Endothelial cell of umbilical vein (primary cell): ENCODE data around the gene ITPR1. TPM values are rescaled to one million over a fixed set of nuclear protein-coding genes. Genes with fewer than 3 reads are reported as not detected.

Source experiments
- BruUV-seq: library from RNA; stranded (reverse); fragments of 400-500 nt; replicated peaks from 2 replicates; lab custom pipeline; 2021; lab: Mats Ljungman, UMichigan
- CTCF ChIA-PET: fragments of 300-600, 350-600 bp; sonication (Branson Sonifier 250); formaldehyde crosslinking; loops from one replicate; lab custom pipeline; 2021; ENCODE audit warnings: antibody characterized with exemption, inconsistent platforms; lab: Charles Lee
- POLR2A ChIA-PET: fragments of 300-600, 350-600 bp; sonication (Branson Sonifier 250); formaldehyde crosslinking; loops from one replicate; lab custom pipeline; 2021; ENCODE audit warnings: antibody characterized with exemption, inconsistent platforms; lab: Charles Lee
- DNase-seq: peaks from one replicate; pipeline ENCODE4 v3.0.0-alpha.2; 2011; ENCODE audit warnings: low read depth, low spot score
- FAIRE-seq: peaks from 2 replicates; lab custom pipeline; 2011; peaks lifted over from hg19 to GRCh38; lab: Jason Lieb, UNC
- H2AFZ ChIP-seq: 2 replicates; pipeline ENCODE4 v1.6.0; 2012; ENCODE audit warnings: low read depth, low read length, control low read depth, inconsistent platforms
- H3K27ac ChIP-seq: 2 replicates; pipeline ENCODE4 v1.5.1; 2011; ENCODE audit warnings: low read depth, mild to moderate bottlenecking, control low read depth, low read length, moderate library complexity; ENCODE audit not compliant: insufficient read depth
- H3K27me3 ChIP-seq, 2 experiments: 2 replicates each; pipeline versions ENCODE4 v1.6.0 to v1.6.1; 2011; ENCODE audit warnings: low read length in 2 of 2, mixed read lengths in 1 of 2; ENCODE audit not compliant: control insufficient read depth in 2 of 2, insufficient read depth in 2 of 2
- H3K36me3 ChIP-seq, 2 experiments: 2 replicates in 1 of 2; 3 replicates in 1 of 2; pipeline ENCODE4 v1.5.1; 2011; ENCODE audit warnings: low read length in 2 of 2, mild to moderate bottlenecking in 1 of 2, moderate library complexity in 1 of 2; ENCODE audit not compliant: control insufficient read depth in 2 of 2, insufficient read depth in 2 of 2; ENCODE audit errors: extremely low read depth in 1 of 2
- H3K4me1 ChIP-seq: 3 replicates; pipeline ENCODE4 v1.5.1; 2011; ENCODE audit warnings: mild to moderate bottlenecking, low read length; ENCODE audit not compliant: control insufficient read depth, insufficient read depth; ENCODE audit errors: extremely low read depth
- H3K4me2 ChIP-seq: 2 replicates; pipeline ENCODE4 v1.6.1; 2011; ENCODE audit warnings: low read length, control low read depth, mixed read lengths; ENCODE audit not compliant: insufficient read depth
- H3K4me3 ChIP-seq, 3 experiments: fragments of 200-600 bp in 1 of 3; sonication (generic), shearing (Covaris generic) in 1 of 3; replicated peaks in 1 of 3; 2 replicates each; pipeline ENCODE4 v1.5.1; 2011 to 2016; ENCODE audit warnings: control low read depth in 3 of 3, low read length in 3 of 3, mild to moderate bottlenecking in 2 of 3, inconsistent platforms in 1 of 3, low read depth in 1 of 3, moderate library complexity in 1 of 3; ENCODE audit not compliant: insufficient read depth in 1 of 3
- H3K79me2 ChIP-seq: 2 replicates; pipeline ENCODE4 v1.6.0; 2012; ENCODE audit warnings: low read length, inconsistent platforms; ENCODE audit not compliant: control insufficient read depth, insufficient read depth
- H3K9ac ChIP-seq: replicated peaks from 2 replicates; pipeline ENCODE3; 2011; ENCODE audit warnings: low read length, control low read depth; ENCODE audit not compliant: insufficient read depth; ENCODE audit errors: extremely low read depth
- H3K9me1 ChIP-seq: replicated peaks from 3 replicates; pipeline ENCODE4 v1.6.0; 2011; ENCODE audit warnings: mild to moderate bottlenecking, low read length; ENCODE audit not compliant: control insufficient read depth, insufficient read depth; ENCODE audit errors: extremely low read depth
- H3K9me3 ChIP-seq: replicated peaks from 2 replicates; pipeline ENCODE4 v1.5.1; 2012; ENCODE audit warnings: low read length, inconsistent platforms; ENCODE audit not compliant: control insufficient read depth, insufficient read depth
- H4K20me1 ChIP-seq: replicated peaks from 2 replicates; pipeline ENCODE3; 2011; ENCODE audit warnings: mild to moderate bottlenecking, low read length; ENCODE audit not compliant: control insufficient read depth, insufficient read depth; ENCODE audit errors: extremely low read depth
- CTCF ChIP-seq, 2 donors: IDR thresholded peaks; 1 replicate in 1 of 2; 2 replicates in 1 of 2; pipeline ENCODE4 v1.5.1; 2011; ENCODE audit warnings: low read length in 2 of 2, mild to moderate bottlenecking in 2 of 2, moderate library complexity in 2 of 2, control low read depth in 1 of 2, inconsistent platforms in 1 of 2, low read depth in 1 of 2; ENCODE audit not compliant: insufficient read depth in 1 of 2; ENCODE audit errors: extremely low read depth in 1 of 2
- EZH2 ChIP-seq: IDR thresholded peaks from 2 replicates; pipeline ENCODE4 v1.6.1; 2012; ENCODE audit warnings: borderline replicate concordance, low read depth, mild to moderate bottlenecking, moderate library complexity, low read length, inconsistent platforms; ENCODE audit not compliant: severe bottlenecking
- FOS ChIP-seq: IDR thresholded peaks from 2 replicates; pipeline ENCODE4 v1.6.1; 2011; ENCODE audit warnings: mild to moderate bottlenecking, low read length, moderate library complexity, borderline replicate concordance; ENCODE audit not compliant: insufficient read depth
- GATA2 ChIP-seq: IDR thresholded peaks from 2 replicates; pipeline ENCODE4 v1.7.0; 2011; ENCODE audit warnings: low read depth, mild to moderate bottlenecking, moderate library complexity, mixed read lengths, low read length; ENCODE audit not compliant: insufficient read length, insufficient read depth
- JUN ChIP-seq: IDR thresholded peaks from 2 replicates; pipeline ENCODE4 v1.6.1; 2011; ENCODE audit warnings: borderline replicate concordance, low read depth; ENCODE audit not compliant: insufficient read length, insufficient read depth
- MAX ChIP-seq: IDR thresholded peaks from 2 replicates; pipeline ENCODE4 v1.6.1; 2011; ENCODE audit not compliant: insufficient read depth, insufficient read length
- MYC ChIP-seq: IDR thresholded peaks from one replicate; pipeline ENCODE4 v1.6.1; 2011; ENCODE audit warnings: mild to moderate bottlenecking, low read depth, low read length
- POLR2A ChIP-seq: IDR thresholded peaks from 2 replicates; pipeline ENCODE4 v1.6.1; 2012; ENCODE audit warnings: low read depth, mild to moderate bottlenecking, control low read depth, low read length
- POLR2AphosphoS5 ChIP-seq: IDR thresholded peaks from 2 replicates; pipeline ENCODE4 v1.6.1; 2012; ENCODE audit warnings: low read depth, mild to moderate bottlenecking, control low read depth, low read length, moderate library complexity; ENCODE audit not compliant: insufficient read depth
- dilution Hi-C: fragments of 300-500 bp; cut with MboI; formaldehyde crosslinking; loops from one replicate; pipeline ENCODE4 v1.15.0; 2019; ENCODE audit warnings: low sequenced_read_pairs; ENCODE audit not compliant: extremely low pct_ligation_motif_present
- intact Hi-C: fragments of 100-400 bp; cut with micrococcal nuclease; formaldehyde crosslinking; loops from one replicate; pipeline ENCODE4 v1.10.0; 2022
- polyA plus RNA-seq, 4 experiments: library from polyadenylated mRNA; depleted of rRNA in 3 of 4; stranded (reverse) in 3 of 4; unstranded in 1 of 4; fragments of >200 nt; gene quantifications; 2 replicates each; pipeline versions ENCODE4 v1.2.1 to v1.2.3, GENCODE V29; 2011 to 2012; ENCODE audit warnings: missing spikeins in 1 of 4
- total RNA-seq: library from RNA; stranded (reverse); gene quantifications from 2 replicates; pipeline ENCODE4 v1.2.3, GENCODE V29; 2021

ITPR1 gene
- total and polyA plus RNA-seq, 2 donors (not counting 3 experiments of a cell fraction or from before 2014, with no cell fraction given), result 5.1 to 16.1 TPM

GRCh38 chr3:4571690-4572334 lies 78.7 kb downstream of the ITPR1 start:
- Histone ChIP-seq H3K4me3 (no peak overlapping the region), H3K27ac (no peak overlapping the region), H3K4me2 (no peak overlapping the region), H4K20me1 (no peaks in the 10 kb centered on the region), H3K79me2 (no peaks in the 10 kb centered on the region), H3K9ac (no peak overlapping the region), H3K9me3 (no peaks in the 10 kb centered on the region), H3K9me1 (no peaks in the 10 kb centered on the region), H2AFZ (no peak overlapping the region), H3K27me3 (no peaks in the 10 kb centered on the region), H3K36me3 (no peaks in the 10 kb centered on the region), H3K4me1 (no peaks in the 10 kb centered on the region)
- FAIRE-seq (no peak), DNase-seq (peak; percentile 44)
- CTCF ChIA-PET, result interaction anchor here (1.2 to 4.2 kb wide), 2 partner anchors 13 to 221 kb away, joined by 3 to 34 read pairs; no protein-coding TSS in a partner anchor
- intact Hi-C loops, result loop anchor here (1.0 kb wide), 2 partner anchors 80 to 221 kb away; no protein-coding TSS in a partner anchor
- dilution Hi-C loops, result no loop called here
- POLR2A ChIA-PET, result no interaction called here
- TF ChIP-seq CTCF (IDR thresholded peaks at IDR 0.05; ENCODE audit: extremely low read depth in 1 of 2, insufficient read depth in 1 of 2, low read depth in 1 of 2, low read length in 2 of 2) (peak; percentile 11 to 21), JUN (peak; percentile 19), MAX (no peak)
- no TSS peak for BruUV-seq

DNA sequence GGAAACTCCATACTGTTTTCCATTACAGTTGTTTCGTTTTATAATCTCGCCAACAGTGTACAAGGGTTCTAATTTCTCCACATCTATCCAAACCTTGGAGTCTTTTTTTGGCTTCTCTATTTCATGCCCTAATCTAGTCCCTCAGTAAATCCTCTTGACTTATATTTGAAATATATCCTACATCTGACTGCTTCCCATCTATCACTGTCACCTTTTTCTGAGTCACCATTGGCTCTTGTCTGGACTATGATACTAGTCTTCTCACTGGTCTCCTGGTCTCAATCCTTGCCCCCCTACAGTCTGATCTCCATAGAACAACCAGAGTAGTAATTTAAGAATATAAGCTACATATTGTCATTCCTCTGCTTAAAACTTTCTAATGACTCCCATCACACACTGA lies 80.0 kb downstream of the ITPR1 start:
- Histone ChIP-seq H3K27me3 (no peaks in the 10 kb centered on the region), H3K36me3 (no peaks in the 10 kb centered on the region), H3K9ac (no peak overlapping the region), H3K4me1 (no peaks in the 10 kb centered on the region), H3K4me3 (no peak overlapping the region), H3K79me2 (no peaks in the 10 kb centered on the region), H3K9me1 (no peaks in the 10 kb centered on the region), H3K4me2 (no peak overlapping the region), H4K20me1 (no peaks in the 10 kb centered on the region), H3K9me3 (no peaks in the 10 kb centered on the region), H3K27ac (no peak overlapping the region), H2AFZ (no peak overlapping the region)
- BruUV-seq, result no TSS peak
- ChIA-PET CTCF (interaction anchor here (4.2 kb wide), 1 partner anchor 222 kb away, joined by 34 read pairs; no protein-coding TSS in a partner anchor), POLR2A (no interaction called here)
- DNase-seq (no peak), FAIRE-seq (no peak)
- dilution Hi-C loops (no loop called here), intact Hi-C loops (no loop called here)
- TF ChIP-seq JUN (no peak), MYC (no peak), GATA2 (no peak), MAX (no peak), CTCF (IDR thresholded peaks at IDR 0.05; ENCODE audit: extremely low read depth in 1 of 2, insufficient read depth in 1 of 2, low read depth in 1 of 2, low read length in 2 of 2) (no peak), POLR2AphosphoS5 (no peak), EZH2 (no peak), POLR2A (no peak), FOS (no peak)
